ENCODE data around the gene MST1R. TPM values are rescaled to one million over a fixed set of nuclear protein-coding genes. Genes with fewer than 3 reads are reported as not detected.

MST1R gene
- total and polyA plus RNA-seq, 9 of the 15 experiments (the other 6 are each of a cell fraction or from before 2014, with no cell fraction given): 1.3 to 10.0 (median 3.8) TPM

GRCh38 chr3:49903451-49904424 is at the start of gene MST1R (continued):
- TF ChIP-seq, protein P1, sequence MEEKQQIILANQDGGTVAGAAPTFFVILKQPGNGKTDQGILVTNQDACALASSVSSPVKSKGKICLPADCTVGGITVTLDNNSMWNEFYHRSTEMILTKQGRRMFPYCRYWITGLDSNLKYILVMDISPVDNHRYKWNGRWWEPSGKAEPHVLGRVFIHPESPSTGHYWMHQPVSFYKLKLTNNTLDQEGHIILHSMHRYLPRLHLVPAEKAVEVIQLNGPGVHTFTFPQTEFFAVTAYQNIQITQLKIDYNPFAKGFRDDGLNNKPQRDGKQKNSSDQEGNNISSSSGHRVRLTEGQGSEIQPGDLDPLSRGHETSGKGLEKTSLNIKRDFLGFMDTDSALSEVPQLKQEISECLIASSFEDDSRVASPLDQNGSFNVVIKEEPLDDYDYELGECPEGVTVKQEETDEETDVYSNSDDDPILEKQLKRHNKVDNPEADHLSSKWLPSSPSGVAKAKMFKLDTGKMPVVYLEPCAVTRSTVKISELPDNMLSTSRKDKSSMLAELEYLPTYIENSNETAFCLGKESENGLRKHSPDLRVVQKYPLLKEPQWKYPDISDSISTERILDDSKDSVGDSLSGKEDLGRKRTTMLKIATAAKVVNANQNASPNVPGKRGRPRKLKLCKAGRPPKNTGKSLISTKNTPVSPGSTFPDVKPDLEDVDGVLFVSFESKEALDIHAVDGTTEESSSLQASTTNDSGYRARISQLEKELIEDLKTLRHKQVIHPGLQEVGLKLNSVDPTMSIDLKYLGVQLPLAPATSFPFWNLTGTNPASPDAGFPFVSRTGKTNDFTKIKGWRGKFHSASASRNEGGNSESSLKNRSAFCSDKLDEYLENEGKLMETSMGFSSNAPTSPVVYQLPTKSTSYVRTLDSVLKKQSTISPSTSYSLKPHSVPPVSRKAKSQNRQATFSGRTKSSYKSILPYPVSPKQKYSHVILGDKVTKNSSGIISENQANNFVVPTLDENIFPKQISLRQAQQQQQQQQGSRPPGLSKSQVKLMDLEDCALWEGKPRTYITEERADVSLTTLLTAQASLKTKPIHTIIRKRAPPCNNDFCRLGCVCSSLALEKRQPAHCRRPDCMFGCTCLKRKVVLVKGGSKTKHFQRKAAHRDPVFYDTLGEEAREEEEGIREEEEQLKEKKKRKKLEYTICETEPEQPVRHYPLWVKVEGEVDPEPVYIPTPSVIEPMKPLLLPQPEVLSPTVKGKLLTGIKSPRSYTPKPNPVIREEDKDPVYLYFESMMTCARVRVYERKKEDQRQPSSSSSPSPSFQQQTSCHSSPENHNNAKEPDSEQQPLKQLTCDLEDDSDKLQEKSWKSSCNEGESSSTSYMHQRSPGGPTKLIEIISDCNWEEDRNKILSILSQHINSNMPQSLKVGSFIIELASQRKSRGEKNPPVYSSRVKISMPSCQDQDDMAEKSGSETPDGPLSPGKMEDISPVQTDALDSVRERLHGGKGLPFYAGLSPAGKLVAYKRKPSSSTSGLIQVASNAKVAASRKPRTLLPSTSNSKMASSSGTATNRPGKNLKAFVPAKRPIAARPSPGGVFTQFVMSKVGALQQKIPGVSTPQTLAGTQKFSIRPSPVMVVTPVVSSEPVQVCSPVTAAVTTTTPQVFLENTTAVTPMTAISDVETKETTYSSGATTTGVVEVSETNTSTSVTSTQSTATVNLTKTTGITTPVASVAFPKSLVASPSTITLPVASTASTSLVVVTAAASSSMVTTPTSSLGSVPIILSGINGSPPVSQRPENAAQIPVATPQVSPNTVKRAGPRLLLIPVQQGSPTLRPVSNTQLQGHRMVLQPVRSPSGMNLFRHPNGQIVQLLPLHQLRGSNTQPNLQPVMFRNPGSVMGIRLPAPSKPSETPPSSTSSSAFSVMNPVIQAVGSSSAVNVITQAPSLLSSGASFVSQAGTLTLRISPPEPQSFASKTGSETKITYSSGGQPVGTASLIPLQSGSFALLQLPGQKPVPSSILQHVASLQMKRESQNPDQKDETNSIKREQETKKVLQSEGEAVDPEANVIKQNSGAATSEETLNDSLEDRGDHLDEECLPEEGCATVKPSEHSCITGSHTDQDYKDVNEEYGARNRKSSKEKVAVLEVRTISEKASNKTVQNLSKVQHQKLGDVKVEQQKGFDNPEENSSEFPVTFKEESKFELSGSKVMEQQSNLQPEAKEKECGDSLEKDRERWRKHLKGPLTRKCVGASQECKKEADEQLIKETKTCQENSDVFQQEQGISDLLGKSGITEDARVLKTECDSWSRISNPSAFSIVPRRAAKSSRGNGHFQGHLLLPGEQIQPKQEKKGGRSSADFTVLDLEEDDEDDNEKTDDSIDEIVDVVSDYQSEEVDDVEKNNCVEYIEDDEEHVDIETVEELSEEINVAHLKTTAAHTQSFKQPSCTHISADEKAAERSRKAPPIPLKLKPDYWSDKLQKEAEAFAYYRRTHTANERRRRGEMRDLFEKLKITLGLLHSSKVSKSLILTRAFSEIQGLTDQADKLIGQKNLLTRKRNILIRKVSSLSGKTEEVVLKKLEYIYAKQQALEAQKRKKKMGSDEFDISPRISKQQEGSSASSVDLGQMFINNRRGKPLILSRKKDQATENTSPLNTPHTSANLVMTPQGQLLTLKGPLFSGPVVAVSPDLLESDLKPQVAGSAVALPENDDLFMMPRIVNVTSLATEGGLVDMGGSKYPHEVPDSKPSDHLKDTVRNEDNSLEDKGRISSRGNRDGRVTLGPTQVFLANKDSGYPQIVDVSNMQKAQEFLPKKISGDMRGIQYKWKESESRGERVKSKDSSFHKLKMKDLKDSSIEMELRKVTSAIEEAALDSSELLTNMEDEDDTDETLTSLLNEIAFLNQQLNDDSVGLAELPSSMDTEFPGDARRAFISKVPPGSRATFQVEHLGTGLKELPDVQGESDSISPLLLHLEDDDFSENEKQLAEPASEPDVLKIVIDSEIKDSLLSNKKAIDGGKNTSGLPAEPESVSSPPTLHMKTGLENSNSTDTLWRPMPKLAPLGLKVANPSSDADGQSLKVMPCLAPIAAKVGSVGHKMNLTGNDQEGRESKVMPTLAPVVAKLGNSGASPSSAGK (IDR thresholded peaks at IDR 0.05): peak; percentile 63
- no peak for TF ChIP-seq FOXJ3 (CRISPR knock-in tag; IDR thresholded peaks at IDR 0.05)
- no peak for TF ChIP-seq NFXL1 (CRISPR knock-in tag; IDR thresholded peaks at IDR 0.05)
- no peak for TF ChIP-seq CGGBP1 (CRISPR knock-in tag; IDR thresholded peaks at IDR 0.05)
- no peak for TF ChIP-seq NEUROD1 (IDR thresholded peaks at IDR 0.05; ENCODE audit: borderline replicate concordance, low read depth, low read length, partially characterized antibody)
- no peak; the same call in 1 of the 2 replicates for TF ChIP-seq ZNF511 (CRISPR knock-in tag; IDR thresholded peaks at IDR 0.05)
- TF ChIP-seq NUFIP1 (IDR thresholded peaks at IDR 0.05; ENCODE audit: partially characterized antibody): no peak
- no peak for TF ChIP-seq ZNF23 (CRISPR knock-in tag; IDR thresholded peaks at IDR 0.05)
- no peak for TF ChIP-seq TAF15 (IDR thresholded peaks at IDR 0.05; ENCODE audit: low read depth, low read length)
- no peak for TF ChIP-seq MITF (IDR thresholded peaks at IDR 0.05)
- TF ChIP-seq COPS2 (conservative IDR thresholded peaks at IDR 0.05): no peak
- no peak for TF ChIP-seq GTF2A2 (tag; IDR thresholded peaks at IDR 0.05)
- TF ChIP-seq TRIM24 (IDR thresholded peaks at IDR 0.05): no peak
- TF ChIP-seq PPARD (CRISPR knock-in tag; IDR thresholded peaks at IDR 0.05): no peak
